NCI-H345 treated with DMSO at 0.1 percent for 48 hours (cell line): ENCODE measurements around the gene SPTLC1.
"Not testable (repeated sequence)": the region's sequence is repeated elsewhere in the genome, so short reads cannot be mapped to it uniquely, and the experiment has no call there.

Experiments used
- DNase-seq: peaks from one replicate; lab custom pipeline; 2025; ENCODE audit not compliant: unreplicated experiment; lab: John Stamatoyannopoulos, UW

SPTLC1 gene, protein sequence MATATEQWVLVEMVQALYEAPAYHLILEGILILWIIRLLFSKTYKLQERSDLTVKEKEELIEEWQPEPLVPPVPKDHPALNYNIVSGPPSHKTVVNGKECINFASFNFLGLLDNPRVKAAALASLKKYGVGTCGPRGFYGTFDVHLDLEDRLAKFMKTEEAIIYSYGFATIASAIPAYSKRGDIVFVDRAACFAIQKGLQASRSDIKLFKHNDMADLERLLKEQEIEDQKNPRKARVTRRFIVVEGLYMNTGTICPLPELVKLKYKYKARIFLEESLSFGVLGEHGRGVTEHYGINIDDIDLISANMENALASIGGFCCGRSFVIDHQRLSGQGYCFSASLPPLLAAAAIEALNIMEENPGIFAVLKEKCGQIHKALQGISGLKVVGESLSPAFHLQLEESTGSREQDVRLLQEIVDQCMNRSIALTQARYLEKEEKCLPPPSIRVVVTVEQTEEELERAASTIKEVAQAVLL

DNA sequence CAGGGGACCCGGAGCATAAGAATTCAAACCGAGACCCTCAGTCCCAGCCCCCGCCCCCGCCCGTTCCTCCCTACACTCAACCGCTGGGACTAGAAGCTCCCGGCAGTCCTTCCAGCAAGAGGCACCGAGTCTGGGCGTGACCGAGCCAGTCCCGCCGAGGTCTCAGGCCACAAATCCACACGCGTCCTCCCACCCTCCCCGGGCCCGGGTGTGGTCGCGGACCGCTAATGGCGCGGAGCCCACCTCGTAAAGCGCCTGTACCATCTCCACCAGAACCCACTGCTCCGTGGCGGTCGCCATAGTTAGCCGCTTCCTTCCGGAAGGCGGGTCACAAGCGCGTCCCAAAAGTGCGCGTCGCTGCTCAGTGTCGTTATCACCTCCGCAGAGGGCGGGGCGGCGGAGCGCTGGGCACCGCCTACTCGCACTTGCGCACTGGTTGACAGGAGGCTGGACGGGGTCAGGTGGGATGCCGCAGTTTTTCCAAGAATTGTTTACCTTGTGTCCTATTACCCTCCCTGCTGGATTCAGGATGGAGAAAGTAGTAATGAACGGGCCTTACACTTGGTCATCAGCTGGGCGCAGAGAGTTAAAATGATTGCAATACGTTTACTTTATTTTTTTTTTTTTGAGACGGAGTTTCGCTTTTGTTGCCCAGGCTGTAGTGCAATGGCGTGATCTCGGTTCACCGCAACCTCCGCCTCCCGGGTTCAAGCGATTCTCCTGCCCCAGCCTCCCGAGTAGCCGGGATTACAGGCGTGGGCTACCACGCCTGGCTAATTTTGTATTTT is at the start of gene SPTLC1:
SPTLC1 (minus strand) TSS at position 343 of the 788 bp plus-strand sequence; CDS start at position 300, 43 bp downstream.
- DNase-seq, result peak; percentile 76

- no peak for DNase-seq
Observed at GRCh38 chr9:92164975-92165374, 49.8 kb upstream of the SPTLC1 start.

DNA sequence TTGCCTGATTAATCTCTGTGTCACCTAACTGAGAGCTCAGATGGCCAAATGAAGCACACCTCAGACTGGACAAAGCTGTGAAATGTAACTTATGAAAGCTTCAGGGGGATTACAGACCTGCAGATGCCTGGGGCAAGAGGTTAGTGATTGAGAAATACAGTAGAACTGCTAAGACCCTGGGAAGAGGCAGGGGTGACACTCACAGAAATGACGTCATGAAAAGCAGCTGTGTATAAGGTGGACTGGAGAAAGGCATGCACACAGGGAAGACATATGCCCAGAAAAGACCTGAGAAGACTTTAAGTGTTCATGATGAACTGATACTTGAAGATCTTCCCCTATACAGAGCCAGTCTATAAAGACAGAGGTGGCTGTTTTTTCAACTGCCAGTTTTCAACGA is 49.3 kb upstream of the SPTLC1 start:
- no peak for DNase-seq

DNA sequence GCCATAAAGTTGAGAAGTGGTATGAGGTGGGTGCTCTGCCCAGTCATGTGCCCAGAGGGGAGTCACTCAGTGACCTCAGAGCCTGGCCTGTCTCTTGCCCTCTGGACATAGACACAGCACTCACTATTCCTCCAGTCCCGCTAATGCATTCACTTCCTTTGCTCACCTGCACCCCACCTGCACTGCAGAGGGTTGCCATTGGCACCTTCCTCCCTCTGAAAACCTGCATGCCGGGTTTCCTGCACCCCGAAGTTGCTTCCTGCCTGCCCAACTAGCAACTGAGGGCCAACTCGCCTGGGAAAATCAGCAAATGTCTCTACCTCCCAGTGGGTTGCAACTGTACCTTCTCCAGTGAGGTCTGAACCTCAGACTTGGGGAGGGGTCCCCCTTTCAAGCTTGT is 48.1 kb upstream of the SPTLC1 start:
- DNase-seq, result no peak

- no peak for DNase-seq
Observed at GRCh38 chr9:92160786-92161185, 45.6 kb upstream of the SPTLC1 start.

DNA sequence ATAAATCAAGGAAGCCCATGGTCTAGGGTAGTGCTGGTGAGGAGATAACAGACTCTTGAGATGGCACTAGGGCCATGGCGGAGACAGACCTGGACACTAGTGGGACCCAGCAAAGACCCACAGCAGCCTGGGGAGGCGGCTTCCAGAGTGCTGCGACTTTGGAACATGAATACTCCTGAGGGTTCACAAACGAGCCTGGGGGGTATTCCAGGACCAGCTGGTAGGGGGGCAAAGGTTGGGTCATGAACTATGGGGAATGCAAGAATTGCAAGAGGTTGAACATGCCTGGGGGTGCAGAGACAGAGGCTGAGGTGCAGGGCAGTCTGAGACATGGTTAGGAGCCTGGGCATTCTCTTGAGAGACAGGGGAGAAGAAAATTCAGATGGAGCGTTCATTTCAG is 43.8 kb upstream of the SPTLC1 start:
- DNase-seq, result no peak

DNA sequence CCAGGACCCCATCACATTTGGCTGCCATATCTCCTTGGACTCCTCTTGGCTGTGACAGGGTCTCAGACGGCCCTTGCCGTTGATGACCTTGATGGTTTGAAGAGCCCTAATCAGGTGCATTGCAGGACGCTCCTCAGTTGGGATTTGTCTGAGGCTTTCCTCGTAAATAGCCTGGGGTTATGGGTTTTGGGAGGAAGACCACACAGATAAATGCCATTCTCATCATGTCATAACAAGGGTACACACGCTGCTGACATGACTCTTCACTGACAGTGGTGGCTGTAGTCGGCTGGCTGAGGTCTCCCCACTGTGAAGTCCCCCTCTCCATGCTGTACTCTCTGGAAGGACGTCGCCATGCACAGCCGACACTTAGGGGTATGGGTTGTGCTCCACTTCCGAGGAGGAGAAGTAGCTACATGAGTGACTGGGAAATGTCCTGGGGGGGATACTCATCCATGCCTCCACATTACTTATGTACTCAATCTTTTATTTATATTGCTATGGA is 42.9 kb upstream of the SPTLC1 start:
- no peak for DNase-seq

- not testable (repeated sequence) for DNase-seq
Observed at GRCh38 chr9:92155736-92156135, 40.5 kb upstream of the SPTLC1 start.

GRCh38 chr9:92155221-92155620 is 40.0 kb upstream of the SPTLC1 start:
- no peak for DNase-seq

- DNase-seq, result not testable (repeated sequence)
Observed at GRCh38 chr9:92153466-92154415, 38.5 kb upstream of the SPTLC1 start.

- DNase-seq, result peak; percentile 16
Observed at GRCh38 chr9:92151691-92152393, 36.6 kb upstream of the SPTLC1 start.

DNA sequence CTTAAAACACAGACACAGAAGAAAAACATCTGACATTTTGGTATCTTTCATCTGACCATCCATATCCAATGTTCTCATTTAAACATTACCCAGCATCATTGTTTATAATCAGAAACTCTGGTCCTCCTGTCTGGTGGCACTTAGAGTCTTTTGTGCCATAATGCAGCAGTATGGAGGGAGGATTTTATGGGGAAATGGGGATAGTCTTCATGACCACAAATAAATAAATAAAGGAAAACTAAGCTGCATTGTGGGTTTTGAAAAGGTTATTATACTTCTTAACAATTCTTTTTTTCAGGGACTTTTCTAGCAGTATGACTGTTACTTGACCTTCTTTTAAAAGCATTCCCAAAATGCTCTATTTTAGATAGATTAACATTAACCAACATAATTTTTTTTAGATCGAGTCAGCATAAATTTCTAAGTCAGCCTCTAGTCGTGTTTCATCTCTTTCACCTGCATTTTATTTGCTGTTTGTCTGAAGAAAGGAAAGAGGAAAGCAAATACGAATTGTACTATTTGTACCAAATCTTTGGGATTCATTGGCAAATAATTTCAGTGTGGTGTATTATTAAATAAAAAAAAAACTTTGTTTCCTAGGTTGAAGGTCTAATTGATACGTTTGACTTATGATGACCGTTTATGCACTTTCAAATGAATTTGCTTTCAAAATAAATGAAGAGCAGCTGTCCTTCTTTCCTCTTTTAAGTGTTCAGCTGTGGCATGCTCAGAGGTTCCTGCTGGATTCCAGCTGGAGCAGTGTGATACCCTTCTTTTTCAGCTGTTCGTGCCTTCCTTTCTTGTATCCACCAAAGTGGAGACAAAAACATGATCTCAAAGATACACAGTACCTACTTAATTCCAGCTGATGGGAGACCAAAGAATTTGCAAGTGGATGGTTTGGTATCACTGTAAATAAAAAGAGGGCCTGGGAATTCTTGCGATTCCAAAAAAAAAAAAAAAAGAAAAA is 35.6 kb upstream of the SPTLC1 start:
- not testable (repeated sequence) for DNase-seq

- DNase-seq, result no peak
Observed at GRCh38 chr9:92147852-92148180, 32.6 kb upstream of the SPTLC1 start.

GRCh38 chr9:92147030-92147851 is 32.0 kb upstream of the SPTLC1 start:
- DNase-seq, result no peak

DNA sequence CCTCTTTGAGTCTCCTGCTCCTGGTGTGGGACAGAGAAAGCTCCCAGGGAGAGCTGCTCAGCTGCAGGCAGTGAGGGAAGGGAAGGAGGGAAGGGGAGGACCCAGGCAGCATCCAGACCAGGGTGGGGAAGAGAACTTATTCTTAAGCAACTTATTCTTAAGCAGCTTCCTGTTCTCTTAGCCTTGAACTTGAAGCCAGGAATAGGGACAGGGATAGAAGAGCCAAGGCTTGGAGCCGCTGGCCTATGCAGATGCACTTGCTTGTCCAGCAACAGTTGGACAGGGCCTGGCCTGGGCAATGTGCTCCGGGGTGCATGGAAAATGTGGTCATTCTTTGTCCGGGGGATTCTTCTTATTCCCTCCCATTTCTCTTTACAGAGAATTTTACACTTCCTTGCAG is 31.4 kb upstream of the SPTLC1 start:
- DNase-seq, result no peak

- not testable (repeated sequence) for DNase-seq
Observed at GRCh38 chr9:92145784-92146183, 30.6 kb upstream of the SPTLC1 start.

DNA sequence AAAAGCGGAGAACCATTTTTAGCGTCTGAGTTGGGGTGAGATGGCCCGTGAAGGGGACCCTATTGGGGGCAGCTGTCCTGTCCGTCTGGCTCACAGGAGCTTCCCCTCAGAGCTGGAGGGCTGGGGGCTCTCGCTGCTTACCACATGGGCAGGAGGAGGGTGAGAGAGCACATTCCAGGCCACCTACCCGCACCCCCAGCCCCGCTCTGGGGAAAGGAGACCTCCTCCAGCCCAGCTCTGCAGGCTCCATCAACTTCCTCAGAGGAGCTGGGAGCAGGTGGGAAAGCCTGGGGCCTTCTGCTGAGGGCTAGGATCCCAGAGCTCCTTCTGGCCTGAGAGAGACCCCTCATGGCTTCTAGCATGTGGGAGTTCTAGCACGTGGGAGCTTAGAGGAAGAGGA is 27.1 kb upstream of the SPTLC1 start:
- DNase-seq, result no peak
